Measurements from ENCODE around the gene TYK2.
A peak's percentile ranks its signal among the peaks of the same experiment; 100 is the strongest.
"Not testable (repeated sequence)": the region's sequence is repeated elsewhere in the genome, so short reads cannot be mapped to it uniquely, and the experiment has no call there.

TYK2 gene

DNA sequence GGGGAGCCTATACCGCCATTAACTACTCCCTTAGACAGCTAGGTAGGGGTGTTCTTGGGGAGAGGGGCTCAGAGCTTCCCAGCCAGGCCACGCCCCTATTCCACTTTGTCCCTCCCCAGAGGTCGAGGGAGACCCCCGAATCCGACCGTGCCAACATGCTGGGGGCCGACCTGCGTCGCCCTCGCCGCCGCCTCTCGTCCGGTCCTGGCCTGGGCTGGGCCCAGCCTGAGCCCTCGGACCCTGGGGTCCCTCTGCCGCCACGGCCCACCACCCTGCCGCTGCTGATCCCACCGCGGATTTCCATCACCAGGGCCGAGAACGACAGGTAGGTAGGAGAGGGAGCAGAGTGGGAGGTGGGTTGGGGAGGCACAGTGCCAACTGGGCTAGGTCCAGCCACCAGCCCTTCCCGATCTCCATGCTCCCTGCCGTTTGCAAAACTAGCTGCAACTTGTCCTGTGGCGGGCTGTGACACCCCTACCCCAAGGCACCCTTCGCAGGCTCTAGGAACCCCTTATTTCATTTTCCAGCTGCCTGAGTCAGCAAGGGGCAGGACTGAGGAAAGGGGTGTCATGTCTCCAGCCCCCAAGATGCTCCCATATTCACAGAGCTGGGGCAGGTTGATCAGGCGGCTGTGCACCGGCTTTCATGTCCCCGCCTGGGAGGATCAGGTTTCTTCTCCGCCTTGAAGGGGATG is 37.3 kb upstream of the TYK2 start:
- TF ChIP-seq, protein P1, sequence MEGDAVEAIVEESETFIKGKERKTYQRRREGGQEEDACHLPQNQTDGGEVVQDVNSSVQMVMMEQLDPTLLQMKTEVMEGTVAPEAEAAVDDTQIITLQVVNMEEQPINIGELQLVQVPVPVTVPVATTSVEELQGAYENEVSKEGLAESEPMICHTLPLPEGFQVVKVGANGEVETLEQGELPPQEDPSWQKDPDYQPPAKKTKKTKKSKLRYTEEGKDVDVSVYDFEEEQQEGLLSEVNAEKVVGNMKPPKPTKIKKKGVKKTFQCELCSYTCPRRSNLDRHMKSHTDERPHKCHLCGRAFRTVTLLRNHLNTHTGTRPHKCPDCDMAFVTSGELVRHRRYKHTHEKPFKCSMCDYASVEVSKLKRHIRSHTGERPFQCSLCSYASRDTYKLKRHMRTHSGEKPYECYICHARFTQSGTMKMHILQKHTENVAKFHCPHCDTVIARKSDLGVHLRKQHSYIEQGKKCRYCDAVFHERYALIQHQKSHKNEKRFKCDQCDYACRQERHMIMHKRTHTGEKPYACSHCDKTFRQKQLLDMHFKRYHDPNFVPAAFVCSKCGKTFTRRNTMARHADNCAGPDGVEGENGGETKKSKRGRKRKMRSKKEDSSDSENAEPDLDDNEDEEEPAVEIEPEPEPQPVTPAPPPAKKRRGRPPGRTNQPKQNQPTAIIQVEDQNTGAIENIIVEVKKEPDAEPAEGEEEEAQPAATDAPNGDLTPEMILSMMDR (IDR thresholded peaks at IDR 0.05; ENCODE audit: low read depth, low read length, missing control alignments), result no peak
- H3K4me3 ChIP-seq (replicated peaks; ENCODE audit: low read depth, low read length), result peak overlapping the region; percentile 97
- no peak for DNase-seq (ENCODE audit: extremely low read depth, low read depth)

DNA sequence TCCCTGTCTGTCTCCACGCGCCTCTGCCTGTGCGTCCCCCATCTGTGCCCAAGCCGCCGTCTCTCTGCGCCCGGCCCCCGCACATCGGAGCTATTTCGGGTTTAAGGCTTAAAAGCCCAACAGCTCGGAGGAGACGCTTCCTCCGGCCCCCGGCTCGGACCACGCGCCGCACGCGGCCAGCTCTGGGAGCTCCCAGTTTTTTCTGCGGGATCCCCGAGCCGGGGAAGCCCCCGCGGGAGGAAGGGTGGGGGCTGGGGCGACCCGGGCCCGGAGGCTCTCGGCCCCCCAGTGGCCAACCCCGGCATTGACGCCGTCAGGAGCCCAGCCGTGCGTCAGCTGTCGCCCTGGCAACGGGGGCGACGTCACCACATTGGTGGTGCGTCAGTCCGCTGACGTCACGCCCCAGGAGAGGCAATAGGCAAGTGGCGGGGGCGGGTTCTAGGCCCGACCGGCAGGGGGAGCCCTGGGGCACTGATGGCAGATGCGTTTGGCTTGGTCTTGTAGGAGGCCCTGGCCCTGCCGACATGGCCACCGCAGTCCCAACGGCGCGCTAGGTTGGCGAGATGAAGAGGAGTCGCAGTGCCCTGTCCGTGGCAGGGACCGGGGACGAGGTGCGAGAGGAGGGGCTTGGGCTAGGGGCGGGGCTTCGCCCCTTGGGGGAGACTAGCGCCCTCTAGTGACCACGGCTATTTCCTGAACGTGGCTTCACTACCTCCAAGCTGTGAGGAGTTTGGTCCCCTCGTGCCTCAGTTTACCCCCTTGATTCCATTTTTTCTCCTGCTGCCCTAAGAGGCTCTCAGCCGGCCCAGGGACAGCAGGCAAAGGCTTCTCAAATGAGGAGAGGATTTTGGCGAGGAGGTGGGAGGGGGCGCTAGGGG is 36.2 kb upstream of the TYK2 start:
- H3K4me3 ChIP-seq (replicated peaks; ENCODE audit: low read depth, low read length), result peak overlapping the region; percentile 49
- TF ChIP-seq, protein P1 (IDR thresholded peaks at IDR 0.05; ENCODE audit: low read depth, low read length, missing control alignments), result peak; percentile 82
- no peak for DNase-seq (ENCODE audit: extremely low read depth, low read depth)

DNA sequence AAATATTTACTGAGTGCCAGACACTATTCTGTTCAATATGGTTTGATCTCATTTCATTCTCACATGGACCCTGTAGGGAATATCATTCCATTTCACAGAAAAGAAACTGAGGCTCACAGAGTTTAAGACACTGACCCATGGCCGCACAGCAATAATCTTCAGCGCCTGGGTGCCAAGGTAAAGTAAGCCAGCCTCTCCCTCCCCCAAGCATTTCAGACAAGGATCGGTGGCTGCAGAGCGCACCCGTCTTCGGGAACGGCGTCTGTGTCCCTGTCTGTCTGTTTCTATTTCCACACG is 35.7 kb upstream of the TYK2 start:
- TF ChIP-seq, protein P1 (IDR thresholded peaks at IDR 0.05; ENCODE audit: low read depth, low read length, missing control alignments), result no peak
- H3K4me3 ChIP-seq (replicated peaks; ENCODE audit: low read depth, low read length), result peak overlapping the region; percentile 49
- DNase-seq (ENCODE audit: extremely low read depth, low read depth), result no peak

DNA sequence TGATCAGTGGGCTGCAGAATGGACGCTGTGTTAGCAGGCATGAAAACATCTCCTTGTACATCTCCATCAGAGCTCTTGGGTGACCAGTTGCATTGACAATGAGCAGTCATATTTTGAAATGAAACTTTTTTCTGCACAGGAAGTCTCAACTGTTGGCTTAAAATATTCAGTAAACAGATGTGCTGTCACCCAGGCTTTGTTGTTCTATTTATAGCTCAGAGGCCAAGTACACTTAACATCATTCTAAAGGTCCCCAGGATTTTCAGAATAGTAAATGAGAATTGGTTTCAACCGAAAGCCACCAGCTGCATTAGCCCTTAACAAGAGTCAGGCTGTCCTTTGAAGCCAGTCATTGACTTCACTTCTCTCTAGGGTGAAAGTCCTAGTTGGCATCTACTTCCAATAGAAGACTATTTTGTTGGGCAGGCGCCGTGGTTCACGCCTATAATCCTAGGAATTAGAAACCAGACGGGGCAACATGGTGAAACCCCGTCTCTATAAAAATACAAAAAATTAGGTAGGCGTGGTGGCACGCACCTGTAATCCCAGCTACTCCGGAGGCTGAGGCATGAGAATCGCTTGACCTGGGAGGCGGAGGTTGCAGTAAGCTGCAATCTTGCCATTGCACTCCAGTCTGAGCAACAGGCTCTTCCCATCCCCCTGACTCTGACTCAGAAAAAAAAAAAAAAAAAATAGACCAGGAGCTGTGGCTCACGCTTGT is 32.0 kb upstream of the TYK2 start:
- TF ChIP-seq, protein P1 (IDR thresholded peaks at IDR 0.05; ENCODE audit: low read depth, low read length, missing control alignments), result no peak
- no peak overlapping the region for H3K4me3 ChIP-seq (replicated peaks; ENCODE audit: low read depth, low read length)
- no peak for DNase-seq (ENCODE audit: extremely low read depth, low read depth)

DNA sequence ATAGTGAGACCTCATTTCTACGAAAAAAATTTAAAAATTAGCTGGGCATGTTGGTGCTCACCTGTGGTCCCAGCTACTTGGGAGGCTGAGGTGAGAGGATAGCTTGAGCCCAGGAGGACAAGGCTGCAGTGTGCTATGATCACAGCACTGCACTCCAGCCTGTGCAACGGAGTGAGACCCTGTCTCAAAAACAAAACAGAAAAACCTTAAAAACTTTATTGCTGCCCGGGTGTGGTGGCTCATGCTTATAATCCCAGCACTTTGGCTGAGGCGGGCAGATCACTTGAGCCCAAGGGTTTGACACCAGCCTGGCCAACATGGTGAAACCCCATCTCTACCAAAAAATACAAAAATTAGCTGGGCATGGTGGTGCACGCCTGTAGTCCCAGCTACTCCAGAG is 30.9 kb upstream of the TYK2 start:
- not testable (repeated sequence) for H3K4me3 ChIP-seq (replicated peaks; ENCODE audit: low read depth, low read length); DNase-seq (ENCODE audit: extremely low read depth, low read depth)

DNA sequence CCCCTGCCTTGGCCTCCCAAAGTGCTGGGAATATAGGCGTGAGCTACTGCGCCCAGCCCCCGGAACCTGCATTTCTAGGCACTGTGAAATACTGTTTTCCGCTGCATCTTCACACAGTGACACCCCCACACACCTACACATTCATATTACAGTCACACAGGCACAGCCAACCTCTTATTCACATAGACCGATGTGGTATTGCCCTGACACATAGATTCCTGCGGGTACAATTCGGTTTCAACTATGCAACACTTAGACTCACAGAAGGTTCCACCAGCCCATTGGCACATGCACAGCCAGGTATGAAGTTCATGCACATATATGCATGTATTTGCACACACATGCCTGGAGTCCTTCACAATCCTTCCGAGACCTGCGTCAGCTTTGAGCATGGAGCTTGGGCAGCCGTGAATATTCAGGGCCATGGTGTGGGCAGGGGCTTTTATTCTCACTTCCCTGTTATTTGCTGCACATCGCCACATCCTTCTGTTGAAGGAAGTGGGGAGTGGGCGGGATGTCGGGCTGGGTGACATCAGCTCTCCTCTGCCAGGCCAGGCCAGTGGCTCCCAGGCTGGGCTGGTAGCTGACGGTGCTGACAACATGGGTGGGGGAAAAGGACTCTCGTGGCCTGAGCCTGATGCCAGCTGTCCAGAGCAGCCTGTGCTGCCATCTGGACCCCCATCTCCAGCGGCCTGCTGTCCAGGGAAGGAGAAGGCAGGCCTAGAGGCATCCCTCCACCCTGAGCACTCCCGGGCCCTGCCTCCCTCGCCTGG is 28.3 kb upstream of the TYK2 start:
- TF ChIP-seq, protein P1 (IDR thresholded peaks at IDR 0.05; ENCODE audit: low read depth, low read length, missing control alignments), result no peak
- H3K4me3 ChIP-seq (replicated peaks; ENCODE audit: low read depth, low read length), result no peak overlapping the region
- no peak for DNase-seq (ENCODE audit: extremely low read depth, low read depth)

Measured in HFF-Myc (cell line).